Endothelial cell (in vitro differentiated cells): ENCODE measurements around the gene FOXS1. TPM values are rescaled to one million over a fixed set of nuclear protein-coding genes. Genes with fewer than 3 reads are reported as not detected.

Source experiments
- DNase-seq: peaks from one replicate; pipeline ENCODE4 v3.0.0; 2021; ENCODE audit warnings: low spot score
- H3K27ac Mint-ChIP-seq: one replicate; pipeline ENCODE4 v1.8.0; 2021; ENCODE audit warnings: mixed read lengths, inconsistent platforms; ENCODE audit not compliant: unreplicated experiment
- H3K27me3 Mint-ChIP-seq: one replicate; pipeline ENCODE4 v1.8.0; 2021; ENCODE audit warnings: mild to moderate bottlenecking, moderate library complexity, mixed read lengths, inconsistent platforms; ENCODE audit not compliant: unreplicated experiment
- H3K36me3 Mint-ChIP-seq: one replicate; pipeline ENCODE4 v1.8.0; 2021; ENCODE audit warnings: mild to moderate bottlenecking, low read depth, mixed read lengths, inconsistent platforms; ENCODE audit not compliant: unreplicated experiment
- H3K4me1 Mint-ChIP-seq: one replicate; pipeline ENCODE4 v1.8.0; 2021; ENCODE audit warnings: mild to moderate bottlenecking, mixed read lengths, inconsistent platforms; ENCODE audit not compliant: unreplicated experiment
- H3K4me3 Mint-ChIP-seq: one replicate; pipeline ENCODE4 v1.8.0; 2021; ENCODE audit warnings: mild to moderate bottlenecking, mixed read lengths, inconsistent platforms; ENCODE audit not compliant: unreplicated experiment
- H3K9me3 Mint-ChIP-seq: one replicate; pipeline ENCODE4 v1.8.0; 2021; ENCODE audit warnings: mixed read lengths, inconsistent platforms; ENCODE audit not compliant: unreplicated experiment
- CTCF ChIP-seq: fragments of 200-600 bp; sonication (generic); IDR thresholded peaks from one replicate; pipeline ENCODE4 v1.5.0; 2021; ENCODE audit warnings: antibody characterized with exemption; ENCODE audit not compliant: unreplicated experiment
- total RNA-seq: library from RNA; stranded (reverse); fragmentation: NEBNext Ultra II Directional; extraction: Animal tissue kit (Norgen Biotek cat#: 25700); gene quantifications from one replicate; pipeline ENCODE4 v1.2.1, GENCODE V29; 2021; ENCODE audit not compliant: unreplicated experiment

FOXS1 gene
- total RNA-seq, 1 donor from 2014 or later, result 9.6 TPM

GRCh38 chr20:31859266-31859997 lies 14.0 kb upstream of the FOXS1 start:
- Mint-ChIP-seq H3K27ac (no peak overlapping the region), H3K4me1 (peaks cover 8% of the 10 kb centered on the region), H3K4me3 (no peak overlapping the region), H3K9me3 (no peaks in the 10 kb centered on the region), H3K36me3 (peaks cover 4% of the 10 kb centered on the region), H3K27me3 (peaks cover 16% of the 10 kb centered on the region)
- DNase-seq, result no peak
- TF ChIP-seq CTCF, result no peak

DNA sequence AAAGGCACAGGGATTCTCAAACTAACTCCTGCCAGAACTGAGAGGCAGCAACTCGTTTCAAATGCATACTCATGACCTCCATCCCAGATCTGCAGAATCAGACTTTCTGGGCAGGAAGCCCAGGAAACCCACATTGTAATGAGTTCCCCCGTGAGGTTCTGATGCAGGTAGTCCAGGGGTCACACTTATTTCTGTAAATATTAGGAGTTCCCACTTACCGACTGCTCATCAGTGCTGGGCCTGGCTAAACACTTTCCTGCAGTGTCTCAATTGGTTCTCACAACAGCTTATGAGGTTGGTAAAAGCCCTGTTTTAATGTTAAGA lies 13.3 kb upstream of the FOXS1 start:
- TF ChIP-seq CTCF, result no peak
- Mint-ChIP-seq H3K4me1 (peaks cover 8% of the 10 kb centered on the region), H3K27me3 (peaks cover 16% of the 10 kb centered on the region), H3K27ac (no peak overlapping the region), H3K9me3 (no peaks in the 10 kb centered on the region), H3K36me3 (peaks cover 4% of the 10 kb centered on the region), H3K4me3 (no peak overlapping the region)
- no peak for DNase-seq

DNA sequence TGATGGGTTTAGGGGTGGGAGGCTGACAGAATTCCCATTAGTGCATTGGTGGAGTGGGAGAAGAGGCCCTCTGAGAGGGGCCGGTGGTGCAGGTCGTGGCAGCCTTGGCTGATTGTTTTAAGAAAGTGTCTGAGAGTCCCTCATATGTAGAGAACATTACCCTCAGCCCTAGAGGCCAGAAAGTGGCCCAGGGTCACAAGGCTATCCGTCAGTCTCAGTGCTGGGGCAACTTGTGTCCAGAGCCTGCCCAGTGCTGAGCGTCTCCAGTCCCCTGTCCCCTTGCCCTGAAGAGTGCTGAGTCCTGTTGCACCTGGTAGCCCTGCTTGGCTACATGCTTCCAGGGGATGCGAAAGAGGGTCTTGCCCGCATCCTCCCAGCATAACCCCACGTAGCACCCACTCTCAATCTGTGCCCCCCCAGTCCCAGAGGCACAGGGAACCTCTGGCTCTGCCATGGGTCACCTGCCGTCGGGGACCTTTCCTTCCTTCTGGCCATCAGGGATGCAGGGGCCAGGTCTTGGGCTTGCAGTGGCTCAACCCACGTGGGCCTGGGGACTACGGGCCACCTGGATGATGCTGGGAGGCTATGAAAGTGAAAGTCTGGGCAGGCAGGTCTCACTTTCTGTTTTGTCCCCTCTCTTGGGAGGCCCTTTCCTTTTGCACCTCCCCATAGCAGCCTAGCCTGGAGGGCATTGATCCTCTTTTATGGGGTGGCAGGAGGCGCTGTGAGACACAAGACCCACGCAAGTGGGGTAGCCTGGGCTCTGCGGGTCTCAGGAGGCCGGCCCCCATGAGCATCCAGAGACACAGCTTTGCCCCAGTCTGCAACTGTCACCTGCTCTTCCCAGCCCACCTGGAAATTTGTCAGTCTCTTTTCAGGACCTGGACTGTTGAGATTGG lies 12.7 kb upstream of the FOXS1 start:
- Mint-ChIP-seq H3K4me3 (no peak overlapping the region), H3K4me1 (peaks cover 8% of the 10 kb centered on the region), H3K36me3 (peaks cover 4% of the 10 kb centered on the region), H3K9me3 (no peaks in the 10 kb centered on the region), H3K27ac (no peak overlapping the region), H3K27me3 (peaks cover 14% of the 10 kb centered on the region)
- no peak for DNase-seq
- no peak for TF ChIP-seq CTCF

DNA sequence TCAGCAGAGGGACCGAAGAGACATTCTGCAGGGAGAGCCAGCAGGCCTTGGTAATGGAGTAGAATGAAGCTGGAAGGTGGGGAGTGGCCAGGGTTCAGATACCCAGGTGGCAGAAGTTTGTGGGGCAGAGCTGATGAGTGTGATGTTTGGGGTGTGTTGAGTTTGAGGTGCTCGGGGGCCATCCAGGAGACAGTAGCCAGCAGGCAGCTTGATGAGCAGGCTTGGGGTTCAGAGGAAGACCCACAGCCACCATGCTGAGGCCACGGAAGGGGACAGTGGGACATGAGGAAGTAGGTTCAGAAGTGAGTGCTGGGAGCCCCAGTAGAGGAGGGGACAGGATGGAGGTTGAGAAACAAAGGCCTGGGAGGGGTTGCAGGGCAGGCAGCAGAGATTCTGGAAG lies 11.1 kb upstream of the FOXS1 start:
- no peaks in the 10 kb centered on the region for H3K4me1 Mint-ChIP-seq
- peaks cover 4% of the 10 kb centered on the region for H3K36me3 Mint-ChIP-seq
- H3K4me3 Mint-ChIP-seq, result no peak overlapping the region
- no peak overlapping the region for H3K27ac Mint-ChIP-seq
- no peak for DNase-seq
- H3K27me3 Mint-ChIP-seq, result peaks cover 8% of the 10 kb centered on the region
- no peaks in the 10 kb centered on the region for H3K9me3 Mint-ChIP-seq
- TF ChIP-seq CTCF, result no peak

- Mint-ChIP-seq H3K9me3 (no peaks in the 10 kb centered on the region), H3K27me3 (peaks cover 9% of the 10 kb centered on the region), H3K4me3 (no peak overlapping the region), H3K36me3 (peaks cover 4% of the 10 kb centered on the region), H3K4me1 (no peaks in the 10 kb centered on the region), H3K27ac (no peak overlapping the region)
- no peak for TF ChIP-seq CTCF
- no peak for DNase-seq
Observed at GRCh38 chr20:31853481-31853880, 8.1 kb upstream of the FOXS1 start.
